Activated T-cell treated with anti-CD3 and anti-CD28 coated beads for 24 hours (primary cell): ENCODE measurements around the gene GPR173.

ENCODE experiments used
- DNase-seq: peaks from one replicate; pipeline ENCODE4 v3.0.0-alpha.2; 2020; ENCODE audit warnings: low read depth

GPR173 gene

GRCh38 chrX:53071604-53072417 lies 23.2 kb downstream of the GPR173 start:
- DNase-seq = peak; percentile 55

- no peak for DNase-seq
Measured at GRCh38 chrX:53072418-53073114, 24.0 kb downstream of the GPR173 start.

GRCh38 chrX:53073115-53073586 lies 24.6 kb downstream of the GPR173 start:
- no peak for DNase-seq

GRCh38 chrX:53075011-53075410 lies 26.4 kb downstream of the GPR173 start:
- DNase-seq = no peak

- DNase-seq = no peak
Measured at GRCh38 chrX:53076671-53077070, 28.1 kb downstream of the GPR173 start.

GRCh38 chrX:53077207-53078197 lies 28.9 kb downstream of the GPR173 start:
- no peak for DNase-seq

- no peak for DNase-seq
Measured at GRCh38 chrX:53078943-53079342, 30.4 kb downstream of the GPR173 start.

GRCh38 chrX:53080628-53081580 lies 32.3 kb downstream of the GPR173 start:
- DNase-seq = no peak

GRCh38 chrX:53081925-53082772 lies 33.6 kb downstream of the GPR173 start, which contains the start of gene TSPYL2:
TSS of gene TSPYL2 (plus strand) at chrX:53082367. CDS start at chrX:53082499, 132 bp downstream.
- DNase-seq = peak; percentile 90

- DNase-seq = no peak
Measured at GRCh38 chrX:53082773-53083616, 34.4 kb downstream of the GPR173 start.

GRCh38 chrX:53084043-53084570 lies 35.5 kb downstream of the GPR173 start:
- DNase-seq = no peak

- no peak for DNase-seq
Measured at GRCh38 chrX:53084863-53085262, 36.3 kb downstream of the GPR173 start.

- no peak for DNase-seq
Measured at GRCh38 chrX:53085661-53086229, 37.2 kb downstream of the GPR173 start.

- DNase-seq = no peak
Measured at GRCh38 chrX:53086464-53086863, 37.9 kb downstream of the GPR173 start.

GRCh38 chrX:53087388-53087831 lies 38.8 kb downstream of the GPR173 start:
- DNase-seq = no peak

- DNase-seq = peak; percentile 71
Measured at GRCh38 chrX:53088136-53088974, 39.8 kb downstream of the GPR173 start.

GRCh38 chrX:53089224-53089842 lies 40.7 kb downstream of the GPR173 start:
- DNase-seq = no peak
